Osteocyte (in vitro differentiated cells): ENCODE results near the gene OR2S2. TPM values are rescaled to one million over a fixed set of nuclear protein-coding genes. Genes with fewer than 3 reads are reported as not detected.
"Not testable (repeated sequence)": the region's sequence is repeated elsewhere in the genome, so short reads cannot be mapped to it uniquely, and the experiment has no call there.

Source experiments
- DNase-seq: peaks from one replicate; pipeline ENCODE4 v3.0.0; 2021; ENCODE audit warnings: mixed read lengths; ENCODE audit not compliant: unreplicated experiment; ENCODE audit errors: extremely low spot score
- H3K27ac Mint-ChIP-seq: one replicate; pipeline ENCODE4 v1.8.0; 2021; ENCODE audit warnings: mild to moderate bottlenecking, mixed read lengths; ENCODE audit not compliant: unreplicated experiment
- H3K27me3 Mint-ChIP-seq: one replicate; pipeline ENCODE4 v1.8.0; 2021; ENCODE audit warnings: mixed read lengths; ENCODE audit not compliant: unreplicated experiment
- H3K36me3 Mint-ChIP-seq: one replicate; pipeline ENCODE4 v1.8.0; 2021; ENCODE audit warnings: mixed read lengths; ENCODE audit not compliant: unreplicated experiment
- H3K4me1 Mint-ChIP-seq: one replicate; pipeline ENCODE4 v1.8.0; 2021; ENCODE audit warnings: mixed read lengths; ENCODE audit not compliant: unreplicated experiment
- H3K4me3 Mint-ChIP-seq: one replicate; pipeline ENCODE4 v1.8.0; 2021; ENCODE audit warnings: mild to moderate bottlenecking, moderate library complexity, mixed read lengths; ENCODE audit not compliant: unreplicated experiment
- H3K9me3 Mint-ChIP-seq: one replicate; pipeline ENCODE4 v1.8.0; 2021; ENCODE audit warnings: mixed read lengths; ENCODE audit not compliant: unreplicated experiment
- CTCF ChIP-seq: fragments of 200-600 bp; sonication (generic); IDR thresholded peaks from 2 replicates; pipeline ENCODE4 v1.5.0; 2021; ENCODE audit warnings: antibody characterized with exemption, mild to moderate bottlenecking, moderate library complexity
- total RNA-seq: library from RNA; stranded (reverse); gene quantifications from 2 replicates; pipeline ENCODE4 v1.2.1, GENCODE V29; 2021

Gene OR2S2
- total RNA-seq, 1 donor from 2014 or later: not detected

GRCh38 chr9:35938474-35939356 lies 19.2 kb downstream of the OR2S2 start:
- DNase-seq: no peak
- peaks cover 48% of the 10 kb centered on the region for H3K4me1 Mint-ChIP-seq
- H3K9me3 Mint-ChIP-seq: peaks cover 8% of the 10 kb centered on the region
- no peak overlapping the region for H3K4me3 Mint-ChIP-seq
- no peaks in the 10 kb centered on the region for H3K27me3 Mint-ChIP-seq
- H3K27ac Mint-ChIP-seq: no peak overlapping the region
- no peaks in the 10 kb centered on the region for H3K36me3 Mint-ChIP-seq
- TF ChIP-seq CTCF: no peak

- H3K9me3 Mint-ChIP-seq: peaks cover 8% of the 10 kb centered on the region
- TF ChIP-seq CTCF: no peak
- no peaks in the 10 kb centered on the region for H3K36me3 Mint-ChIP-seq
- DNase-seq: no peak
- peaks cover 54% of the 10 kb centered on the region for H3K4me1 Mint-ChIP-seq
- H3K27ac Mint-ChIP-seq: peak overlapping the region; percentile 89
- H3K27me3 Mint-ChIP-seq: no peaks in the 10 kb centered on the region
- H3K4me3 Mint-ChIP-seq: no peak overlapping the region
These were observed 20.7 kb downstream of the OR2S2 start for GRCh38 chr9:35937227-35937626.

GRCh38 chr9:35935755-35936509 lies 22.0 kb downstream of the OR2S2 start:
- Mint-ChIP-seq H3K27me3 (no peaks in the 10 kb centered on the region), H3K27ac (peak overlapping the region; percentile 89), H3K36me3 (no peaks in the 10 kb centered on the region), H3K9me3 (peaks cover 8% of the 10 kb centered on the region), H3K4me3 (peak overlapping the region; percentile 26), H3K4me1 (peaks cover 54% of the 10 kb centered on the region)
- DNase-seq: no peak
- no peak for TF ChIP-seq CTCF

GRCh38 chr9:35935261-35935660 lies 22.7 kb downstream of the OR2S2 start:
- peaks cover 8% of the 10 kb centered on the region for H3K9me3 Mint-ChIP-seq
- peaks cover 54% of the 10 kb centered on the region for H3K4me1 Mint-ChIP-seq
- TF ChIP-seq CTCF: no peak
- H3K27me3 Mint-ChIP-seq: no peaks in the 10 kb centered on the region
- H3K36me3 Mint-ChIP-seq: no peaks in the 10 kb centered on the region
- DNase-seq: no peak
- peak overlapping the region; percentile 74 for H3K27ac Mint-ChIP-seq
- H3K4me3 Mint-ChIP-seq: no peak overlapping the region

- not testable (repeated sequence) for H3K36me3 Mint-ChIP-seq, H3K4me3 Mint-ChIP-seq, H3K9me3 Mint-ChIP-seq, DNase-seq, H3K27me3 Mint-ChIP-seq
- H3K27ac Mint-ChIP-seq: peak overlapping the region; percentile 64
- peaks cover 53% of the 10 kb centered on the region for H3K4me1 Mint-ChIP-seq
These were observed 23.9 kb downstream of the OR2S2 start for GRCh38 chr9:35934069-35934468.
